Measurements from ENCODE around the gene WASHC2C. TPM values are rescaled to one million over a fixed set of nuclear protein-coding genes. Genes with fewer than 3 reads are reported as not detected.

WASHC2C gene
- total RNA-seq, 6 experiments from 2014 or later = 28.3 to 44.5 (median 34.1) TPM

Other genes with a start within 250 kb of the WASHC2C start
- 1 to 10 TPM; 3.9 to 4.8 (median 4.3) TPM for gene ZFAND4, start 54.5 kb upstream of the WASHC2C start, total RNA-seq (2021; fragmentation: NEBNext Ultra II Directional; extraction: Animal tissue kit (Norgen Biotek cat#: 25700))
- 1 to 10 TPM; 3.5 to 7.4 (median 5.1) TPM for gene AGAP4, start 120.2 kb downstream of the WASHC2C start, total RNA-seq (2021; fragmentation: NEBNext Ultra II Directional; extraction: Animal tissue kit (Norgen Biotek cat#: 25700))
- gene TIMM23, start 245.2 kb downstream of the WASHC2C start, total RNA-seq (2021; fragmentation: NEBNext Ultra II Directional; extraction: Animal tissue kit (Norgen Biotek cat#: 25700)) = 10 to 100 TPM; 89.2 to 99.3 (median 96.4) TPM

Measured in HFFc6 (cell line).